Measurements from ENCODE around the gene TMEM74B.

The TMEM74B gene

DNA sequence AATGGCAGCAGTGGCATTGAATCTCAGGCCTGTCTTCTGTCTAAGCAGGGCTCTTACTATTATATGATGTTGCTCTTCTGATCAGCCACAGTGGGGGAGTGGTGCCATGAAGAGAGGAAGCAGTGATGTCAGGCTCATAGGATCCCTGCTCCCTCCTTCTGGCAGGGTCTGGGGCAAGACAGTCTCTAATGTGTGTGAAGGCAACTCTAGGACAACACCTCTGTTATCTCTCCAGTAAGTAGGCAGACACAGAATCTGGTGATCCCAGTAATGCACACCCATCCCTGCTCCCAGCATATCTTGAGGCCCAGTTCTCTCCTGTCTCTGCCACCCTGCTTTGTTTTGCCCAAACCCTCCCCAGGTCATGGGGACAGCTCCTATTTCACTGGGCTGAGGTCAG is 27.2 kb upstream of the TMEM74B start:
- peaks cover 24% of the 10 kb centered on the region for H3K27me3 ChIP-seq (ENCODE audit: insufficient read depth, low read depth, severe bottlenecking)
- TF ChIP-seq, protein P1, sequence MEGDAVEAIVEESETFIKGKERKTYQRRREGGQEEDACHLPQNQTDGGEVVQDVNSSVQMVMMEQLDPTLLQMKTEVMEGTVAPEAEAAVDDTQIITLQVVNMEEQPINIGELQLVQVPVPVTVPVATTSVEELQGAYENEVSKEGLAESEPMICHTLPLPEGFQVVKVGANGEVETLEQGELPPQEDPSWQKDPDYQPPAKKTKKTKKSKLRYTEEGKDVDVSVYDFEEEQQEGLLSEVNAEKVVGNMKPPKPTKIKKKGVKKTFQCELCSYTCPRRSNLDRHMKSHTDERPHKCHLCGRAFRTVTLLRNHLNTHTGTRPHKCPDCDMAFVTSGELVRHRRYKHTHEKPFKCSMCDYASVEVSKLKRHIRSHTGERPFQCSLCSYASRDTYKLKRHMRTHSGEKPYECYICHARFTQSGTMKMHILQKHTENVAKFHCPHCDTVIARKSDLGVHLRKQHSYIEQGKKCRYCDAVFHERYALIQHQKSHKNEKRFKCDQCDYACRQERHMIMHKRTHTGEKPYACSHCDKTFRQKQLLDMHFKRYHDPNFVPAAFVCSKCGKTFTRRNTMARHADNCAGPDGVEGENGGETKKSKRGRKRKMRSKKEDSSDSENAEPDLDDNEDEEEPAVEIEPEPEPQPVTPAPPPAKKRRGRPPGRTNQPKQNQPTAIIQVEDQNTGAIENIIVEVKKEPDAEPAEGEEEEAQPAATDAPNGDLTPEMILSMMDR (IDR thresholded peaks at IDR 0.05; ENCODE audit: low read depth, low read length) = no peak
- H3K9me3 ChIP-seq (ENCODE audit: severe bottlenecking) = no peaks in the 10 kb centered on the region
- no peak for DNase-seq
- no peak overlapping the region for H3K4me3 ChIP-seq (ENCODE audit: low read depth, low read length)
- no peak overlapping the region for H3K27ac ChIP-seq
- H3K36me3 ChIP-seq = no peaks in the 10 kb centered on the region

DNA sequence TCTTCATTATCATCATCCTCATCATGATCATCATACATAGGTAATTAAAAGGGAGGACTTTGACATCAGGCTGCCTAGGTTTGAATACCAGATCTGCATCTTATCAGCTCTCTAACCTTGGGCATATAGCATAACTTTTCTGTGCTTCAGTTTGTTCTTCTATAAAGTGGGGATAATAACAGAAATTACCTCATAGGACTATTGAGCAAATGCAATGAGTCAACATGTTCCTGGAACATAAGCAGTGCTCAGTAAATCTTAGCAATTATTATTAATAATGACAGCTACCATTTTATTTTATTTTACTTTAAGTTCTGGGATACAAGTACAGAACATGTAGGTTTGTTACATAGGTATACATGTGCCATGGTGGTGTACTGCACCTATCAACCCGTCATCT is 25.7 kb upstream of the TMEM74B start:
- H3K9me3 ChIP-seq (ENCODE audit: severe bottlenecking) = no peaks in the 10 kb centered on the region
- peaks cover 24% of the 10 kb centered on the region for H3K27me3 ChIP-seq (ENCODE audit: insufficient read depth, low read depth, severe bottlenecking)
- no peak overlapping the region for H3K27ac ChIP-seq
- no peak for DNase-seq
- H3K4me3 ChIP-seq (ENCODE audit: low read depth, low read length) = no peak overlapping the region
- no peaks in the 10 kb centered on the region for H3K36me3 ChIP-seq
- TF ChIP-seq, protein P1 (IDR thresholded peaks at IDR 0.05; ENCODE audit: low read depth, low read length) = no peak

DNA sequence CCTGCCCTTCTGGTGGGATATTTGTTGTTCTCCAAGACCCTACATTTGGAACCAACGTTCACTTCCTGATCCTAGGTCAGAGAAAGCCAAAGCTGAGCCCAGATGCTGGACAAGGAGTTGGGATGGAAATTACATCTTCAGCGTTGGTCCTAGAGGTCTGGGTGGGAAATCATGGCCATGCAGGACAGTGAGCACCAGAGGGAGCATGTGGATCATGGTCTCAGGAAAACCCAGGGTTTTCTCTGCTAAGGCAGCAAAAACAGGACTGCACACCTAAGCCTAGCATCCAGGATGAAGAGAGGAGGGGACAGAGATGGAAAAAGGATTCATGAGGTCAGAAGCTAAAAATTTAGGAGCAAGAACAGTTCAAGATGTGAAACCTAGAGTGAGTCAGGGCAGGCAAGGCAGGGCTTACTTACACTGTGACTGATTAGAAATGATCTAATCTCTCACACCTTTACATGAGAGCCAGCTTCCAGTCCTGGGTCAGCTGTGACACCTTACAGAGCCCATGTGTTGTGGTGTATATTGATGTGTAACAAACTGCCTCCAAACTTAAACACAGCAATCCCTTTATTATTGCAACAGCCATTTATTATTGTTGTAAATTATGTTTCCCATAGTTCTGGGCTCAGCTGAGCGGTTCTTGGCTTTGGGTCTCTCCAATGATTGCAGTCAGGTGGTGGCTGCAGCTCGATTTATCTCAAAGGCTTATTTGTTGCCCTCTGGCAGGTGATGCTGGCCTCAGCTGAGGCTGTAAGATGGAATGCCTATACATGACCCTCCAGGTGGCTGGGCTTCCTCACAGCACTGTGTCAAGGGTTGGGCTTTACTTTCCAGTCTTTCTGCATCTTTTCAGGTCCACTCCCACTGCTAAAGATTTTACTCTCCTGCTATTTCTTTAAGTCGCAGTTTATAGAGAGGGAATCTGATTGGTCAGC is 24.9 kb upstream of the TMEM74B start:
- H3K27me3 ChIP-seq (ENCODE audit: insufficient read depth, low read depth, severe bottlenecking) = peaks cover 24% of the 10 kb centered on the region
- H3K9me3 ChIP-seq (ENCODE audit: severe bottlenecking) = no peaks in the 10 kb centered on the region
- TF ChIP-seq, protein P1 (IDR thresholded peaks at IDR 0.05; ENCODE audit: low read depth, low read length) = peak; percentile 56
- H3K27ac ChIP-seq = no peak overlapping the region
- no peak overlapping the region for H3K4me3 ChIP-seq (ENCODE audit: low read depth, low read length)
- H3K36me3 ChIP-seq = no peaks in the 10 kb centered on the region
- DNase-seq = no peak

DNA sequence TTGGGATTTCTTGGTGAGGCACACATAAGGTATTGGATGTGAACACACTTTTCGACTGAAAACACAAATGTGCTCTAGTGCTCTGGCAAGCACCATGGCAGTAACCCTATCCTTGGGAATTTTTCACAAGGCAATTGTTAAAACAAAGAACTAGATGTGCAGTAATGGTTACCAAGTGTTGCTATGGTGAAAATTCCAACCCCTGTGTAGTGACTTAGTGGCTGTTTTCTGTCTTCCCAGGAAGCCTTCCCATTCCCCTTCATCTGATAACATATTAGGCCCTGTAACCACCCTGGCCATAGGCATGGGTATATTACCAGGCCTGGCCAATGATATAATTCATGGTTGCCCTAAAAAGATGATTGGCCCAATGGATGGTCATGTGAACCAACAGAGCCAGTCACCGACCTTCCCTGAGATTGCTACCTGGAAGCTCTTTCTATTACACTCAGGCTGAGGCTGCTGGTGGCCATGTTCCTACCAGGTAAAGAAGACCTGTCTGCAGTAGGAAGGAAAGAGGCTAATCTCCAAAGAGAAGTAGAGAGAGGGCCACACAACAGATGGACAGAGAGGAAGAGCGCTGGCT is 22.6 kb upstream of the TMEM74B start:
- Histone ChIP-seq H3K36me3 (no peaks in the 10 kb centered on the region), H3K9me3 (ENCODE audit: severe bottlenecking) (no peaks in the 10 kb centered on the region), H3K27ac (no peak overlapping the region), H3K27me3 (ENCODE audit: insufficient read depth, low read depth, severe bottlenecking) (peaks cover 10% of the 10 kb centered on the region), H3K4me3 (ENCODE audit: low read depth, low read length) (no peak overlapping the region)
- TF ChIP-seq, protein P1 (IDR thresholded peaks at IDR 0.05; ENCODE audit: low read depth, low read length) = no peak
- no peak for DNase-seq

DNA sequence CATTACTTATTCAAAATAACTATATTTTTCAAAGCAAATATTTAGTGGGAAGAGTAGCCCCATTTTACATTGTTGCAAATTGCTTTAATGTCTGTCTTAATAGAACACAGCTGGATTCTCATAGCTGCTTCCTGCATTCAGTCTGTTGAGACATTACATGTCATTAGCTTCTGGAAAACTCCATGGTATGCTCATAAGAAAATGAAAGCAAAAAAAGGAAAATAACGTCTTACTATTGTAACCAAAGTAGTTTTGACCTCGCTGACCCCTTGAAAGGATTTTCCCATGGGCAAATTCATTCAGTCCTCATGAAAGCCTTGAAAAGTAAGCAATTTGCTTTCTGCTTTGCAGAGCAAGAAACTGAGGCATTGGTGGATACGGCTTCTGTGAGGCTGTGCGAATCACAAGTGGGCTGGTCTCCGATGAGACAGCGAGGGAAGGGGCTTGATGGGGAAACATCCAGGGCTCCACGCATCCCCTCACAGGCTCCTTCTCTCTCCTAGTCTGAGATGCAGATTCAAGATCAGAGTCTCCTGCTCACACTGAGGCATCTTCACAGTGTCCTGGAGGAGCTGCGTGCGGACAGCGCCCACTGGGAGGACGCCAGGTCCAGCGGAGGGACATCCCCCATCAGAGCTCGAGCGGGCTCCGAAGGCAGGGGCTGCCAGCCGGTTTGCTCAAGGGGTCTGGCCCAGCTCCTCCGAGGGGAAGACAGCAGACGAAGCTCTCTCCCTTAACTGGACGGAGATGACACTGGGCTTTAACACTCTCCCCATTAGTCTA is 21.8 kb upstream of the TMEM74B start:
- Histone ChIP-seq H3K4me3 (ENCODE audit: low read depth, low read length) (no peak overlapping the region), H3K36me3 (no peaks in the 10 kb centered on the region), H3K27me3 (ENCODE audit: insufficient read depth, low read depth, severe bottlenecking) (peaks cover 10% of the 10 kb centered on the region), H3K27ac (no peak overlapping the region), H3K9me3 (ENCODE audit: severe bottlenecking) (no peaks in the 10 kb centered on the region)
- TF ChIP-seq, protein P1 (IDR thresholded peaks at IDR 0.05; ENCODE audit: low read depth, low read length) = no peak
- DNase-seq = no peak

Data from WERI-Rb-1 (cell line).